Endothelial cell (in vitro differentiated cells): ENCODE results near the gene FNIP2. TPM values are rescaled to one million over a fixed set of nuclear protein-coding genes. Genes with fewer than 3 reads are reported as not detected.

Experiments used
- DNase-seq: peaks from one replicate; pipeline ENCODE4 v3.0.0; 2021; ENCODE audit warnings: low spot score
- H3K27ac Mint-ChIP-seq: one replicate; pipeline ENCODE4 v1.8.0; 2021; ENCODE audit warnings: mixed read lengths, inconsistent platforms; ENCODE audit not compliant: unreplicated experiment
- H3K27me3 Mint-ChIP-seq: one replicate; pipeline ENCODE4 v1.8.0; 2021; ENCODE audit warnings: mild to moderate bottlenecking, moderate library complexity, mixed read lengths, inconsistent platforms; ENCODE audit not compliant: unreplicated experiment
- H3K36me3 Mint-ChIP-seq: one replicate; pipeline ENCODE4 v1.8.0; 2021; ENCODE audit warnings: mild to moderate bottlenecking, low read depth, mixed read lengths, inconsistent platforms; ENCODE audit not compliant: unreplicated experiment
- H3K4me1 Mint-ChIP-seq: one replicate; pipeline ENCODE4 v1.8.0; 2021; ENCODE audit warnings: mild to moderate bottlenecking, mixed read lengths, inconsistent platforms; ENCODE audit not compliant: unreplicated experiment
- H3K4me3 Mint-ChIP-seq: one replicate; pipeline ENCODE4 v1.8.0; 2021; ENCODE audit warnings: mild to moderate bottlenecking, mixed read lengths, inconsistent platforms; ENCODE audit not compliant: unreplicated experiment
- H3K9me3 Mint-ChIP-seq: one replicate; pipeline ENCODE4 v1.8.0; 2021; ENCODE audit warnings: mixed read lengths, inconsistent platforms; ENCODE audit not compliant: unreplicated experiment
- CTCF ChIP-seq: fragments of 200-600 bp; sonication (generic); IDR thresholded peaks from one replicate; pipeline ENCODE4 v1.5.0; 2021; ENCODE audit warnings: antibody characterized with exemption; ENCODE audit not compliant: unreplicated experiment
- total RNA-seq: library from RNA; stranded (reverse); fragmentation: NEBNext Ultra II Directional; extraction: Animal tissue kit (Norgen Biotek cat#: 25700); gene quantifications from one replicate; pipeline ENCODE4 v1.2.1, GENCODE V29; 2021; ENCODE audit not compliant: unreplicated experiment

The FNIP2 gene
- total RNA-seq, 1 donor from 2014 or later = 34.3 TPM

- H3K4me3 Mint-ChIP-seq = no peak overlapping the region
- H3K27ac Mint-ChIP-seq = no peak overlapping the region
Measured at GRCh38 chr4:158799856-158800255, 31.0 kb downstream of the FNIP2 start.

GRCh38 chr4:158801066-158801465, 32.2 kb downstream of the FNIP2 start:
- H3K27me3 Mint-ChIP-seq = no peaks in the 10 kb centered on the region
- H3K4me3 Mint-ChIP-seq = no peak overlapping the region
- peaks cover 4% of the 10 kb centered on the region for H3K4me1 Mint-ChIP-seq
- no peaks in the 10 kb centered on the region for H3K9me3 Mint-ChIP-seq
- no peak for DNase-seq
- no peaks in the 10 kb centered on the region for H3K36me3 Mint-ChIP-seq
- TF ChIP-seq CTCF = no peak
- H3K27ac Mint-ChIP-seq = no peak overlapping the region

More at GRCh38 chr4:158799856-158800255, 31.0 kb downstream of the FNIP2 start:
- H3K36me3 Mint-ChIP-seq = no peaks in the 10 kb centered on the region
- H3K9me3 Mint-ChIP-seq = no peaks in the 10 kb centered on the region
- DNase-seq = no peak
- H3K27me3 Mint-ChIP-seq = no peaks in the 10 kb centered on the region
- peaks cover 4% of the 10 kb centered on the region for H3K4me1 Mint-ChIP-seq
- no peak for TF ChIP-seq CTCF

GRCh38 chr4:158801677-158802076, 32.9 kb downstream of the FNIP2 start:
- Mint-ChIP-seq H3K4me1 (peaks cover 4% of the 10 kb centered on the region), H3K27me3 (no peaks in the 10 kb centered on the region), H3K4me3 (no peak overlapping the region), H3K27ac (no peak overlapping the region), H3K9me3 (no peaks in the 10 kb centered on the region), H3K36me3 (no peaks in the 10 kb centered on the region)
- no peak for TF ChIP-seq CTCF
- DNase-seq = no peak

GRCh38 chr4:158802914-158803313, 34.1 kb downstream of the FNIP2 start:
- Mint-ChIP-seq H3K27me3 (no peaks in the 10 kb centered on the region), H3K27ac (no peak overlapping the region), H3K4me3 (no peak overlapping the region), H3K36me3 (no peaks in the 10 kb centered on the region), H3K9me3 (no peaks in the 10 kb centered on the region), H3K4me1 (peaks cover 4% of the 10 kb centered on the region)
- TF ChIP-seq CTCF = no peak
- no peak for DNase-seq

GRCh38 chr4:158805635-158806471, 37.0 kb downstream of the FNIP2 start:
- no peak overlapping the region for H3K27ac Mint-ChIP-seq
- no peak for DNase-seq
- H3K4me1 Mint-ChIP-seq = peaks cover 15% of the 10 kb centered on the region
- H3K36me3 Mint-ChIP-seq = no peaks in the 10 kb centered on the region
- H3K27me3 Mint-ChIP-seq = no peaks in the 10 kb centered on the region
- no peak for TF ChIP-seq CTCF
- no peak overlapping the region for H3K4me3 Mint-ChIP-seq
- no peaks in the 10 kb centered on the region for H3K9me3 Mint-ChIP-seq
